HG03095 (cell line): Measurements from ENCODE around the gene RAD23A.

Source experiments
- ATAC-seq: cut with Tn5 transposase; IDR thresholded peaks from one replicate; pipeline ENCODE4 v1.9.1; 2021; ENCODE audit warnings: moderate library complexity; ENCODE audit not compliant: unreplicated experiment

Gene RAD23A

GRCh38 chr19:13001502-13002165 lies 56.0 kb downstream of the RAD23A start:
- no peak for ATAC-seq

DNA sequence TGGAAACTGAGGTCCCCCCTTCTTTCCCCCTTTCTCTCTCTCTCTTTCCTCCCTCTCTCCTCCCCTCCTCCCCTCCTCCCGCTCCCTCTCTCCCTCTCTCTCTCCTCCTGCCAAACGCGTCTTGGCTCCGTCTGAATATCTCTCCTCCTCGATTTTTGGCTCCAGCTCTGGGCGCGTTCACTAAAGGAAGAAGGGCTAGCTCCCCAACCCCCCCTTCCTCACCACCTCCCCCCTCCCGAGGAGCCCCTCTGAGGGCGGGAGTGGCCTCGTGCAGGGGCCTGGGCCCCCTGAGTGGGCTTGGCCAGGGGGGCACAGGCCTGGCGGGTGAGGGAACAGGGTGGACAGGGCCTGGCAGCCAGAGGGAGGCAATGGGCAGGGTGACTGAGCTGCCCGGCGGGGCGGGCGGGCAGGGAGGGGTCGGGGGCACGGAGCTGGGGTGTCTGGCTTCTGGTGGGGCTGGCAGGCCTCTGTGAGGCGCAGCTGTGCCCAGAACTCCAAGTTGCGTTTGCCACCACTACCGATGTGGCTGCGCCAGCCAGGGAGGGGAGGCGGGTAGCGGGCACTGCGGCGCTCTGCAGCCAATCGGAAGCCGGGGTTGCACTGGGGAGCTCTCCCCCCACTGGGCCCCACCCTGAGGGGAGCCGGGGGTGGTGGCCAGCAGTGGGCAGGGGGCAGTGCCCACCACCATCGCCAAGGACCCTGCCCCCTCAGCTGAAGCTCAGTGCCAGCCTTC lies 56.7 kb downstream of the RAD23A start:
- no peak for ATAC-seq

DNA sequence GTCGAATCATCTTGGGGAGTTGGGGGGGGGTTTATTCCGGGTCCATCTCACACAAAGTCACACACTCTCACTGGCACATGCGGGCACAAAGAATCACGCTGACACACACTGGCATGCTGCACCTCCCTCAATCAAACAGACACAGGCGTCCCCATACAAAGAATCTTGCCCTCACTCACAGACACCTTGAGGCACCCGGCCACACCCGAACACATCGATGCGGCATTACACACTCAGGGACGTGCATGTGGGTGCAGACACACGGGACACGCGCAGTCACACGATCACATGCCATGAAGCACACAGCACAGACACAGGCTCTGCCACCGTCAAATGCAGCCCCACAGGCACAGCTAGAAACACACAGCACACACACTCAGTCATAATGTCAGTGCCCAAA lies 57.4 kb downstream of the RAD23A start:
- ATAC-seq: no peak
